ENCODE data around the gene UCP3.

UCP3 gene, protein sequence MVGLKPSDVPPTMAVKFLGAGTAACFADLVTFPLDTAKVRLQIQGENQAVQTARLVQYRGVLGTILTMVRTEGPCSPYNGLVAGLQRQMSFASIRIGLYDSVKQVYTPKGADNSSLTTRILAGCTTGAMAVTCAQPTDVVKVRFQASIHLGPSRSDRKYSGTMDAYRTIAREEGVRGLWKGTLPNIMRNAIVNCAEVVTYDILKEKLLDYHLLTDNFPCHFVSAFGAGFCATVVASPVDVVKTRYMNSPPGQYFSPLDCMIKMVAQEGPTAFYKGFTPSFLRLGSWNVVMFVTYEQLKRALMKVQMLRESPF

DNA sequence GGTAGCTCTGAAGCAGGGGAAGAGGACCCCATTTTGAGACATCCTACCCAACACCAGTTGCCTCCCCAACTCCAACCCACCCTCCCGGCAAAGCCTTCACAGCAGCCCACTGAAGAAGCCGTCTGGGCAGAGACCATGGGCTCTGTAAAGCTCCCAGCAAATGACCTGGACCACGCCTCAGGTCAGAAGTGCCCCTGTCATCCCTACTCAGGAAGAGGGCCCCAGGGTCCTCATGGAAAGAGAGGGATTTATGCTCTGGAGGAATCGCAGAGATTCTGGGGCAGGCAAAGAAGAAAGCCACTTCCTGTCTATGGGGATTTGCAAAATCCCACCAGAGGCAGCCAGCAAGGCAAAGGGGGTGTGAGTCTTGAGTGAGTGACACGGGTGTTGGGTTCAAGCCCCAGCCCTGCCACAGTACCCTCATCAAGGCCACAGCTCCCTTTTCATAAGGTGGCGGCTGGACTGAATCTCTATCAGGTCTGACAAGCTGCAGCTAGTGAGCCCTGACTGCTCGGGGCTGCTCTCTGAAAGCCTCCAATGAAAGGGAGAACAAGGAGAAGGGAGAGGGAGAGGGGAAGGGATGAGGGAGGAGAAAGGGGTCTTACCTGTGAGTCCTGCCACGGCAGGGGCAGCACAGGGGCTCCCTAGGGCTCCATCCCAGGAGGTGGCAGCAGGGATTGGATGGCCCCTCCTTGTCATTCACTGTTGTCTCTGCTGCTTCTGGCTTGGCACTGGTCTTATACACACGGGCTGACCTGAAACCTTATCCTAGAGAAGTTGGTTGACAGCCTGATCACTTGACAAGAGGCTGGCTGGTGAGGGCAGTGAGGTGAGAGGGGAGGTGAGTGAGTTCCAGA, at the start of gene UCP3:
Gene UCP3, minus strand, starts transcription at position 713 of the 857 bp plus-strand sequence. CDS start 2,043 bp downstream, outside the sequence.
- DNase-seq, result no peak

DNA sequence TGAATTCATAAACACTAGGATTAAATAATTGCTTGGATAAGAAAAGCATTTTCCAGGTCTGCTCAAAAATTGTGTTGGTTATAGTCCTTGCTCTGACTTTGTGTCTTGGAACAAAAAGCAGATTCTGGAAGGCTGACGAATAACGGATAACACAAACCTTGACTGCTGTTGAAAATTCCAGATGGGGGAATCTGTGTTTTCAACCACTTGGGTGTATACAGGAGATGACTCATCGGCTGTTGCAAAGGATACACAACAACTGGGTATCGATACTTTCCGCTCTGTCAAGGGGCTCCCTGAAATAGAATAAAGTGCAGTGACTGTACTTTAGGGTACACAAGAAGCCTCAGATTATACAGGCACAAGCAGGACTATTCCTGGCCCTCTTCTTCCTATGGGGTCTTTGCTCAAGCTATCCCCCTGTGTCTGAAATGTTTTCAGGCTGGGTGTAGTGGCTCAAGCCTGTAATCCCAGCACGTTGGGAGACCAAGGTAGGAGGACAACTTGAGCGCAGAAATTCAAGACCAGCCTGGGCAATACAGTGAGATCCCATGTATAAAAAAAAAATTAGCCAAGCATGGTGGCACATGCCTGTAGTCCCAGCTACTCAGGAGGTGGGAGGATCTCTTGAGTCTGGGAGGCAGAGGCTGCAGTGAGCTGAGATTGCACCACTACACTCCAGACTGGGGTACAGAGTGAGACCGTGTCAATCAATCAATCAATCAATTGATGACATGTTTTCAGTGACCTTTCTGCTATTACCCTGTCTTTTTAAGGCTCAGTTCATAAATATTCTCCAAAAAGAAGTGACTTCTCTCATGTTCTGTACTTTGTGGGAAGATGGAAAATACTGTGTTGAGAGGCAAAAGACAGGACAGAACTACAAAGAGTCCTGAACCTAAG, 48.6 kb upstream of the UCP3 start:
- no peak for DNase-seq

DNA sequence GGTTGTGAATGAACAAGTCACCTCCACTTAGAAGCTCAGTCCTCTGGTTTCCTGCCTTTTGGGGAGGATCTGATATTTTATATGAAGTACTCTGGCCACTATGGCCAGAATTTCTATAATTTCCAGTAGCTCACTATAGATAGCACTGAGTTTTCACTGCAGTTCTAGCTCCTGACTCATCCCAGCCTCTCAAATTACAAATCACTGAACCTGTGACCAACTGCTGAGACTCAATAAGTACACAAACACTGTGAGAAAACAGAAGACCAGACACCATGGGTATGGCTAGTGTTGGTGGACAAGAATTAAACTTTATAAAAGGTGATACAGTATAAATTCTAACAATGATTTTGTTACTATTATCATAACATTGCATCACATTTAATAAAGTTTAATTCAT, 47.1 kb upstream of the UCP3 start:
- DNase-seq, result no peak

DNA sequence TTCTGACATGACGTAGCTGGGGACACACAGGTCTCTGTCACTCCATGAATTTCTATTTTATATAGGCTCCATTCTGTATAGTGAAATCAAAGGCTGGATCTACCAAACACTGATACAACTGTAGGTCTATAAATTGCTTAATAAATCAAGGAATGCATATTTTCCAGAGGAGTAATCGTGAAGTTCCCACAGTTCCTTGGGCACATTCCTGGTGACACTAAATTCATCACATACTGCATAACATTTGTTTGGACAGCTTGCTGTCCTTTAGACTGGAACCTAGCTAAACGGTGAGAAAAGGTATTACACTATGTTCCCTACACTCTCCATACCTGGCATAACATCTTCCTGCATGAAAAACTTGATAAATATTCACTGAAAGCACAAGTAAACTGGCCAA, 41.6 kb upstream of the UCP3 start:
- DNase-seq, result no peak

DNA sequence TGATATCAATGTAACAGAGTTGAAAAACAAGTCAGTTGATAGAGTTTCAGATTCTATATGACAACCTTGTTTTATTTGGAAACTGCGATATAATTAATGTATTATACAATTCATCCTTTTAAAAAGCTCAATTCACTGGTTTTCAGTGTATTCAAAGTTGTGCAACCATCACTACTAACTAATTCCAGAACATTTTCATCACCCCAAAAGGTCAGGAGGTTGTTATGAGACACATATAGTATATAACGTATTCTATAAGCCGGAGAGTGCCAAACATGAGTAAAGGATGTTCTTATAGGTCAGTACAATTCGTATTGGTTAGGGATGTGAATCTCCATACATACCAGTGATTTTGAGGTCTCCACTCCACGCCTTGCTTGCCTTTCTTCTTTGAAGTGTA, 40.1 kb upstream of the UCP3 start:
- DNase-seq, result no peak

DNA sequence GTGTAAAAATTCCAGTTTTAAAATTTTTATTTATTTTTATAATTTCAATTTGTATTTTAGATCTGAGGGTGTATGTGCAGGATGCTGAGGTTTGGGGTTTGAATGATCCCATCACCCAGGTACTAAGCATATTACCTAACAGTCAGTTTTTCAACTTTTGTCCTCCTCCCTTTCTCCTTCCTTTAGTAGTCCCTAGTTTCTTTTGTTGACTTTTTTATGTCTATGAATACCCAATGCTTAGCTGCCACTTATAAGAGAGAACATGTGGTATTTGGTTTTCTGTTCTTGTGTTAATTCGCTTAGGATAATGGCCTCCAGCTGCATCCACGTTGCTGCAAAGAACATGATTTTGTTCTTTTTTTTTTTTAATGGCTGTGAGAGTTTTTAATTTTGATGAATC, 35.7 kb upstream of the UCP3 start:
- DNase-seq, result no peak

DNA sequence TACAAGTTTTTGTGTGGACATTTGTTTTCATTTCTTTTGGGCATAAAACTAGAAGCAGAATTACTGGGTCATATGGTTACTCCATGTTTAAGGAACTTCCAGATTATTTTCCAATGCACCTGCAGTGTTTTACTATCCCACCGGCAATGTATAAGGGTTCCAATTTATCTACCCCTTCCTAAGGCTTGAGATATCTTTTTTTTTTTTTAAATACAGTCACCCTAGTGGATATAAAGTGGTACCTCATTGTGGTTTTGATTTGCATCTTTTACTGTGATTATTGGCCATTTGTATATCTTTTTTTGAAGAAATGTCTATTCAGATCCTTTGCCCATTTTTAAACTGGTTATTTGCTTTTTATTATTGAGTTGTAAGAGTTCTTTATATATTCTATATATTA, 34.6 kb upstream of the UCP3 start:
- DNase-seq, result no peak

DNA sequence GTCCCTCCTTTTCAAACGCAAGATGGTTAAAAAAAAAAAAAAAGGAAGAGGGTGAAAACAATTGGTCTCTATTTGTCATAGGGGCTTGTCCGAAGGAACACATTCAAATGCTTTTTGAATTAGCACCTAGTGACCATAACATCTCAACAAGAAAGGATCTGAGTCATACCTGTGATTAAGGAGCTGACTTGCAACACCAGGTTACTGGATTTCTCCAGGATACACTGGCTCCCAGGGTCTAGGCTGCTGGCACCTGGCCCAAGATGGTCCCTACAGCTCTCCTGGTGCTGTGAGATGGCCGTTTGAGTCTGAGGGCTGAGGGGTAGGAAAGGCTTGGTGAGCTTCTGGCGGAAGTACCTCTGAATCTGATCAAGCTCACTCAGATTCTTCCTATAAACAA, 28.4 kb upstream of the UCP3 start:
- no peak for DNase-seq

DNA sequence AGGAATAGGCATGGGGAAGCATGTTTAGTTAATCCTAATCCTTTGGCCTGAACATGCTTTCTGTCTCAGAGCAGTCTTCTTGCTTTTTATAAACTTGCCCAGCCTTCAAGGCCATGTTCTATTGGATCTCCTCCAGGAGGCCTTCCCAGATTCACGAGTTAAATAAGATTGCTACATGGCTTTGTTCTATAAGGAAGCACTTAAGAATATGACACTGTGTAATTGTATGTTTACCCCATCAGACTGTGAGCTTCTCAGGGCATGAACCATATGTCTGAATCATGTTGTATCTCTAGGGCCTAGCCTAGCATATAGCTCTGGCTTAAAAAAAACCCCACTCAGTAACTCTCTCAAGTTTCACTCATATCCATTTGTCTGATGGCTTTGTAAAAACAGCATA, 26.4 kb upstream of the UCP3 start:
- no peak for DNase-seq

DNA sequence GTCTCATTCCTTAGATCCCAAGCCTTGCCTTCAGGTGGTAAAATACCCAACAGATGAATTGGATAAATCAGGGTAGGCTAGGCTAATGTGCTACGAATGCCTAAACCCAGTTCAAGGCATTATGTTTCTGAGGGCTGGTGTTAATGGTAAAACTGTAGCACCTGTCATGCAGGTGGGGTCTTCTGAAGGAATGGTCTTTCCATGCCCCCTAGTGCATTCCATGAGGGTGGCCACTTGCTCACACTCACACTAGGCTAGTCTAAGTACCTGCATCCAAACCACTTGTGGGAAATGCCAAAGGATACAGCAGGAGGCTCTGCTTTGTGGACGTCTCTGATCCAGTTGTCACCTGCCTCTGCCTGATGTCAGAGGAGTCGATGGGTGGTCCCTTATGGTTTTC, 24.2 kb upstream of the UCP3 start:
- no peak for DNase-seq

DNA sequence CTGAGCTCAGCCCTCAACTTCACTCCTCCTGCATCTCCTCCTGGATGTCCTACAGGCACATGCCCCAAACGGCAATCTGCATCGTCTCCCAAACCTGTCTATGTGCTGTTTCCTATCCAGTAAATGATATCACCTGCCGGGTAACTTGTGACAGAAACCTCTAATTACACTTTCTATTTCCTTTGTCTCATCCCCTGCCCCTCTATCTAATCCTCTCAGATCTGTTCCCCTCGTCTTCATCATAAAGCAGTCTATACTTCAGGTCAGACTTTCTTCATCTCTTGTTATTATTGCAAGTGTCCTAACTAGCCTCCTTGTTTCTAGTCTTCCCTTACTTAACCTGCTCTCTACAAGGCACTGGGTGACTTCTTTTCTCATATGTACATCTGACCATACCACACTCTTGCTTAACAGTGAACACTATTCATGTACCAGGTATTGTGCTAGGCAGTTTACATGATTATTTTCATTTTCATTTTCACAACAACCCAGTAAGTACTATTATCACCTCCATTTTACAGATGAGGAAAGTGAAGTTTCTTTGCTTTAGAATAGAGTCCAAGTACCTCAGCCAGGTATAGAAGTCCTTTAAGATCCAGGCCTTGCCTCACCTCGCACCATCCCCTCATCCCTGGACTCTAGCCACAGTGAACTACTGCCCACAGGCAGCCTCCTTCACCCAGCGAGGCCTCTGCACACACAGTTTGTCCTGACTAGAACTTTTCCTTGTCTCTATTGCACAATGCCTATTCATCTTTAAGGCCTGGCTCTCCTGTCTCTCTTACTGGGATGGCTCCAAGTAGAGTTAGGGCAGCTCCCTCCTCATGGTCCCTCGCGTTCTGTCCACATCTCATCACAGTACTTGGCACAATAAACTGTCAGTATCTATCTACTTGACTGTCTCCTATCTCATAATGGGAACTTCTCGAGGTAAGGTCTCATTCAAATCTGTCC, 22.1 kb upstream of the UCP3 start:
- DNase-seq, result no peak

DNA sequence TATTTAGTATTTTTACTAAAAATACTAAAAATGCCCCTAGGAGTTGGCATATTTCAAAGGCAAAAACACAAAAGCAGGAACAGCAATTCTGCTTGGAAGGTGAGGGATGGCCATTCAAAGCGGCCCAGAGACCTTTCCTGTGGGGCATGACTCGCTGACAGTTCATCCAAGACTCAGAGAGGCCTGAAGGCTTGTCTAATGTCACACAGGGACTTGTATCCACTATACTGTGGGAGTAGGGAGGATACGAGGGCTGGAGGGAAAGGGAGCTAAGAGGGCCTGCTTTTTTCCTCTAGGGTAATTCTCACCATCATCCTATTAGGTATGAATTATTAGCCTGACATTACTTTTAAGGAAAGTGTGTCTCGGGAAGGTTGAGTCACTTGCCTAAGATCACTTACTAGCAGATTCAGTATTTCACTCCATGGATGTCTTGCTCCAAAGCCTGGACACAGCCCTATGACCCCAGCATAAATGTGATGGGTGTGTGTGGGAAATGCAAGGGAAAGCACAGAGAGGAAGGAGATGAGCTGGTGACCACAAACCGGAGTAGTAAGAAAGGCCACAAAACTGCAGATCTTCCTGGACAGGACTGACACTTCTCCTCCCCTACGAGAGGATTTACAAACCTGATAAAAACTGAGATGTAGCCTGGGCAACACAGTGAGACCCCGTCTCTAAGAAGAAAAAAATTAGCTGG, 16.7 kb upstream of the UCP3 start:
- DNase-seq, result no peak

DNA sequence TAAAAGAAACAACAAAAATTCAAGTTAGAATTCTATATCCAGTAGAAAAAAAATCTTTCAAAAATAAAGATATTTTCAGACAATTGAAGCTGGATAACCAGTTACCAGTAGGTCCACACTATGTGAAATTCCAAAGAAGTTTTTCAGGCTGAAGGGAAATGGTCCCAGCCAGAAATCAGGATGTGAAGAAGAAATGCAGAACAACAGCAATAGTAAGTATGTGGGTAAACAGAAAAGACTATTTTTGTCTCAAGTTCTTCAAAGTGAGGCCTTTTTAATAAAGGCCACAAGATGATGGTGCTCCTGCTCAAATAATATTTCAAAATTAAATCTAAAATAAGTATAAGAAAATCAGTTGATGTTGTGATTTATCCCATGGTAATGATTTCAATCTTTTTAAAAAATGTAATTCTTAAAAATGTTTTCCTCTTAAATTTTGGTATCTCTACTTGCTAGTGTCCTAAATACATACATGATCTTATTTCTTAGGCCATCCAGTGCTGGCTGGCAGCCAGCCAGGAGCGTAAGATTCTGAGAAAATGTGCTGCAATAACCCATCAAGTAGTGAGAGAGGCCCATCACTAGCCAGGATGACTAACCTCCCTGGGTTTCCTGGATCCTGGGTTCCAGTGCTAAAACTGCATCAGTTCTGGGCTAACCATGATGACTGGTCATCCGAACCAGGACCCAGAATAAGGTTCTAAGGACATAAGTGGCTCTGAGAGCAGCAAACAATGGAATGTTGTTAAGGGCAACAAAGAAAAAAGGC, 15.6 kb upstream of the UCP3 start:
- DNase-seq, result no peak

DNA sequence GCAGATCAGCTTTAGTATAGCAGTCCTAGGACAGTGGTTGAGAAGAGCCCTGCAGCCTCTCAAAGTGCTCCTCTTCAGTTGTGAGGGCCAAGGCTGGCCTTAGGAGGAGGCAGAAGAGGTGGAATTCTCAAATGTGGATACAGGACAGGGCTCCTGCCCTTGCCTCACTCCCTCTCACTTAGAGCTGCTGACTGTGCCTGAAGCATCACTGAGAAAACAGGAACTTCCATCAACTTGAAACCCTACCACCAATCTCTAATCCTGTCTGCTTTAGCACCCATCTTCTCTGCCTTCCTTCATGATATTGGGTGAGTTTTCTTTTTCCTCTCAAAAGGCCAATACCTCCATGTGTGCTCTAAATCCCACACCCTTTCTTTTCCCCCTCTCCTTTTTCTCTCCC, 14.4 kb upstream of the UCP3 start:
- no peak for DNase-seq

DNA sequence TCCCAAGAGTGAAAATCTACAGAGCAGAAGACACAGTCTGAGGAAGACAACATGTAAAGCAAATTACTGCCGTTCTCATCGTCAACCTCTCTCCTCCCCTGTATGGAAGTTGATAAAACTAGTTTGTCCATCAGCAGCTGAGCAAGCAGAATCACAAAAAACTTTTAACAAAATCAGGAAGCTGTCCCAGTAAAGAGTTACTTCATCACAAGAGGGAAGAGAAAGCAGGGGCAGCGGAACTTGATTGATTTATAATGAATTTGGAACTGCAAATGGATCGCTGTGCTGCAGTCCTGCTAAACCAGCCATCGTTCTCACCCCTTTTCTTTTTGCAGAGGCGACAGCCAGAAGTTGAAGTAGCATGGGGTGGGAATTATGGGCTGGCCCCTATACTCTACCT, 13.7 kb upstream of the UCP3 start:
- no peak for DNase-seq

DNA sequence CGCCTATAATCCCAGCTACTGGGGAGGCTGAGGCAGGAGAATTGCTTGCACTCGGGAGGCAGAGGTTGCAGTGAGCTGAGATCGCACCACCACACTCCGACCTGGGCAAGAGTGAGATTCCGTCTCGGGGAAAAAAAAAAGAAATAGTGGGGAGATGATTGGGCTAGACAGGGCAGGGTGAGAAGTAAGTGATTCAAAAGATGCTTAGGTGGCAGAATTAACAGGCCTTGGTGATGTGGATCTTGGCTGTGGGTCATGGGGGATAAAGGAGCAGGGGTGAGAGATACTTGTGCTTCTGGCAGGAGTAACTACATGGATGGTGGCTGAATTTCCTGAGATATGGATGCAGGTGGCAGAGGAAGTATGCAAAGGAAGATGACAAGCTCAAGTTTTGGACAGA, 13.1 kb upstream of the UCP3 start:
- no peak for DNase-seq

DNA sequence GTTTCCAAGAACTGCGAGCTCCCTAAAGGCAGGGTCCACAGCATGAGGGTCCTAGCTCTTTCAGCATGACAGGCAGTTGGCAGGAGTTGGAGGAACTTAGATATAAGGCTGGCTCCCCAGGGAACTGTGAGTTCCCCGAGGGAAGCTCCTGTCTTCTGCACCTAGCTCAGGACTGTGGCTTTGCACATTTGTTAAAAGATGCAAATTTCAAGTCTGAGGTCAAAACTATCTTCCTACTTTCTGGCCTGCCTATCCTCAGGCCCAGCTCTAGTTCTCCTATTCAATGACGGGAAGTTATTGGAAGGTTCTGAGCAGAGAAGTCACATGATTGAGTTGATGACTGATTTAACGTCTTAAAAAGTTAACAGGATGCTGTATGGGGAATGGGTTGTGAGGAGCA, 11.7 kb upstream of the UCP3 start:
- no peak for DNase-seq

DNA sequence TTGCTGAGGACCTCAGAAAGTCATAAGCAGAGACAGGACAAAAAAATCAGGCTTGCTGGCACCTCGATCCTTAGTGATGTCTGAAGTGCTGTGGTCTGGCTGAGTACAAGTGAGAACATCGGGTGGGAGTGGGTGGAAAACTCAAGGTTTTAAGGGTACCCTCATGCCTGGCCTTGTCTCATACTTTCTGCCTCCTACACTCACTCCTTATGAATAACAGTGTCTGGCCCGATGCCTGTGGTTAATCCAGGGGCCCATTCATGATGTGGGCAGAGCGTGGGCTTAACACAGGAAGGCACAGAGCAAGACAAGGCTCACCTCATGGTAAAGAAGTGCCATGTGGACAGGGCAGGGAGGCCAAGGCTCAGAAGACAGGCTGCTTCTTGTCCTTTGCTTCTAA, 11.0 kb upstream of the UCP3 start:
- no peak for DNase-seq

DNA sequence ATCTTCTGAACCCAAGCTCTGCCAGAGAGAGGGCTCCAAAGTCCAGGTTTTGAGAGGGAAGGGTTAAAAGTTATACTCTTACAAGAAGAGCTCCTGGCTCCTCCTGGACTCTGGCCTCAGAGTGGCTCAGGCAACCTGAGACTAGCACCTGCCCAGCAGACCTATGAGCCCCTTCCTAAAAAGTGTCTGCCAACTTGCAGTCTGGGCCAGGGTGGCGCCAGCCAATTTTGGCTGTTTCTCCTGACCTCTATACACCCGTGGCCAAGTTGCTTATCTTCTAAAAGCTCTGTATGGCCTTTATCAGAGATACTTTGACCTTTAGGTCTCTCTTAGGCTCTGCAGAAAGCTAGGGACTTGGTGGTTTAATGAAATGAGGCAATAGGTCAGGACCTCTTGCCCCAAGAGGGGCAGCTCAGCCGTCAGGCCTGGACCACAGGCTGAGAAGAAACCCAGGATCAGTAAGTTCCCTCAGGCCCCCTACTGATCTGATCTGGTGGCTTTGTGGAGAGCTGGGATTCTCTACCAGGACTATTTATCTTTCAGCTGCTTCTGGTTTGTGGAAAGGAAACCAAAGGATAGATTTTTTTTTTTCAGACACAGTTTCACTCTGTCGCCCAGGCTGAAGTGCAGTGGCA, 10.3 kb upstream of the UCP3 start:
- no peak for DNase-seq

DNA sequence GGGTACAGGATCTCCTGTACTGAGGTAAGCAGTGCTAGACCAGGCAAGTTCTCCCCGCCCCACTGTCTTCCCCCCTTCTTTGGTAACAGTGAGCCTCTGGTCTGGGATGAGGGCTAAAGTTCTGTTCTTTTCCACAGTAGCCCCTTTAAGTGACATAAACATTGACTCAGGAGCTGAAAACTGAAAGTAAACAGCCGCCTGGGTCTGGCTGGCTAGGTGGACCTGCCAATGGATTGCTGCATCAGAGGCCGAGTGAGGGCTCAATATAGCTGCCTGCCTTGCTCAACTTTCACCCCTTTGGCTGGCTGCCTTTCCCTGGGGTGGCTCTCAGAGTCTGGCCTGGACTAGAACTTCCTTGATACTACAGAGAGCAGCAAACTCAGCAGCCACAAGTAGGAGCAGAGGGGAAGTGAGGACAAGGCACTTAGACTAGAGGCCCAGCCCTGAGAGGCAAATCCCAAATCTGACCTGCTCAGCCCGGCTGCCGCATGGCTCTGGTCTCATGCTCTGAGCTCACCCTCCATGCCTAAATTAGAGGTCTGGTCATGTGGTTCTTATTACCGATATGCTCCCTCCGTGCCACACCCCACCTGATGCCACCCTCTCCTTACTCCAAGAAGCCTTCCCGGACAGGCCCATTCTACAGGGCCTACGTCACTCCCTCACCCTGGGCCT, 9.6 kb upstream of the UCP3 start:
- DNase-seq, result no peak

All from activated T-cell treated with anti-CD3 and anti-CD28 coated beads, Interleukin-2, amount 50 U/mL, for 1 hour (primary cell).